ENCODE data around the gene TOMM6. TPM values are rescaled to one million over a fixed set of nuclear protein-coding genes. Genes with fewer than 3 reads are reported as not detected.

Gene TOMM6
- polyA plus RNA-seq, 2 donors, result 179 to 226 TPM

GRCh38 chr6:41836022-41836659 is 48.6 kb downstream of the TOMM6 start:
- H3K4me1 ChIP-seq (ENCODE audit: control insufficient read depth in 2 of 2, insufficient read depth in 2 of 2, low read length in 1 of 2), result no peaks in the 10 kb centered on the region
- H3K27me3 ChIP-seq (ENCODE audit: control insufficient read depth in 1 of 2, insufficient read depth in 2 of 2, low read length in 2 of 2), result no peaks in the 10 kb centered on the region
- no peaks in the 10 kb centered on the region for H3K36me3 ChIP-seq (ENCODE audit: control insufficient read depth in 2 of 2, insufficient read depth in 2 of 2, low read length in 1 of 2)
- H3K27ac ChIP-seq (ENCODE audit: low read depth in 2 of 2, low read length in 1 of 2), result no peak overlapping the region
- whole genome bisulfite sequencing, 2 donors, result 87 to 90% methylated on average over 5 of the region's 5 CpGs
- no peaks in the 10 kb centered on the region for H3K9me3 ChIP-seq (ENCODE audit: control insufficient read depth in 2 of 2, insufficient read depth in 1 of 2, low read depth in 1 of 2, low read length in 1 of 2)
- no peak overlapping the region for H3K4me3 ChIP-seq (ENCODE audit: low read depth in 1 of 2, low read length in 2 of 2)

GRCh38 chr6:41836660-41837052 is 49.2 kb downstream of the TOMM6 start:
- no peaks in the 10 kb centered on the region for H3K4me1 ChIP-seq (ENCODE audit: control insufficient read depth in 2 of 2, insufficient read depth in 2 of 2, low read length in 1 of 2)
- H3K9me3 ChIP-seq (ENCODE audit: control insufficient read depth in 2 of 2, insufficient read depth in 1 of 2, low read depth in 1 of 2, low read length in 1 of 2), result no peaks in the 10 kb centered on the region
- H3K4me3 ChIP-seq (ENCODE audit: low read depth in 1 of 2, low read length in 2 of 2), result no peak overlapping the region
- H3K36me3 ChIP-seq (ENCODE audit: control insufficient read depth in 2 of 2, insufficient read depth in 2 of 2, low read length in 1 of 2), result no peaks in the 10 kb centered on the region
- 94 to 95% methylated on average over 2 of the region's 2 CpGs for WGBS, 2 donors
- H3K27me3 ChIP-seq (ENCODE audit: control insufficient read depth in 1 of 2, insufficient read depth in 2 of 2, low read length in 2 of 2), result no peaks in the 10 kb centered on the region
- no peak overlapping the region for H3K27ac ChIP-seq (ENCODE audit: low read depth in 2 of 2, low read length in 1 of 2)

Other genes with a start within 250 kb of the TOMM6 start
- 1 to 10 TPM; 6.6 to 8.4 TPM for gene FOXP4, start 241.3 kb upstream of the TOMM6 start, polyA plus RNA-seq
- gene MDFI, start 149.2 kb upstream of the TOMM6 start, polyA plus RNA-seq, result 10 to 100 TPM; 57.2 to 70.3 TPM
- 10 to 100 TPM in 1 of 2 donors, 1 to 10 TPM in 1; 8.9 to 15.0 TPM for gene TFEB, start 52.1 kb upstream of the TOMM6 start, polyA plus RNA-seq
- gene PGC, start 40.3 kb upstream of the TOMM6 start, polyA plus RNA-seq, result 10 to 100 TPM in 1 of 2 donors, 1 to 10 TPM in 1; 1.6 to 13.4 TPM
- 1 to 10 TPM; 1.6 to 3.3 TPM for gene FRS3, start 7.8 kb upstream of the TOMM6 start, polyA plus RNA-seq
- gene PRICKLE4, start 6.9 kb upstream of the TOMM6 start, polyA plus RNA-seq, result 1 to 10 TPM; 7.3 to 8.9 TPM
- 1 to 10 TPM in 1 of 2 donors, under 1 TPM in 1; 0.69 to 1.0 TPM for gene USP49, start 107.7 kb downstream of the TOMM6 start, polyA plus RNA-seq
- gene MED20, start 133.4 kb downstream of the TOMM6 start, polyA plus RNA-seq, result 1 to 10 TPM; 7.1 to 8.0 TPM
- gene BYSL, start 133.8 kb downstream of the TOMM6 start, polyA plus RNA-seq, result 10 to 100 TPM in 1 of 2 donors, 1 to 10 TPM in 1; 6.0 to 14.2 TPM
- gene CCND3, start 154.1 kb downstream of the TOMM6 start, polyA plus RNA-seq, result 10 to 100 TPM; 24.6 to 30.4 TPM